ENCODE results near the gene HCN2. TPM values are rescaled to one million over a fixed set of nuclear protein-coding genes. Genes with fewer than 3 reads are reported as not detected.
"Not testable (repeated sequence)": the region's sequence is repeated elsewhere in the genome, so short reads cannot be mapped to it uniquely, and the experiment has no call there.

The HCN2 gene
- total RNA-seq, 1 experiment from 2014 or later: 4.6 TPM

GRCh38 chr19:603302-603639, 13.6 kb downstream of the HCN2 start:
- DNase-seq (ENCODE audit: low spot score): not testable (repeated sequence)

- not testable (repeated sequence) for DNase-seq (ENCODE audit: low spot score)
These were observed 14.1 kb downstream of the HCN2 start for GRCh38 chr19:603779-604178.

- DNase-seq (ENCODE audit: low spot score): no peak
These were observed 14.7 kb downstream of the HCN2 start for GRCh38 chr19:604355-604754.

GRCh38 chr19:605061-605971, 15.6 kb downstream of the HCN2 start:
- DNase-seq (ENCODE audit: low spot score): not testable (repeated sequence)

- DNase-seq (ENCODE audit: low spot score): no peak
These were observed 17.8 kb downstream of the HCN2 start for GRCh38 chr19:607301-608154.

- no peak for DNase-seq (ENCODE audit: low spot score)
These were observed 18.7 kb downstream of the HCN2 start for GRCh38 chr19:608155-609003.

GRCh38 chr19:609004-609346, 19.3 kb downstream of the HCN2 start:
- DNase-seq (ENCODE audit: low spot score): peak; percentile 80

GRCh38 chr19:610071-610800, 20.6 kb downstream of the HCN2 start:
- DNase-seq (ENCODE audit: low spot score): peak; percentile 56

GRCh38 chr19:610801-611480, 21.3 kb downstream of the HCN2 start:
- DNase-seq (ENCODE audit: low spot score): peak; percentile 94

- DNase-seq (ENCODE audit: low spot score): peak; percentile 99
These were observed 21.8 kb downstream of the HCN2 start for GRCh38 chr19:611481-611868.

- no peak for DNase-seq (ENCODE audit: low spot score)
These were observed 23.3 kb downstream of the HCN2 start for GRCh38 chr19:612941-613340.

- DNase-seq (ENCODE audit: low spot score): no peak
These were observed 24.3 kb downstream of the HCN2 start for GRCh38 chr19:613732-614567.

- DNase-seq (ENCODE audit: low spot score): no peak
These were observed 25.9 kb downstream of the HCN2 start for GRCh38 chr19:615619-616018.

- DNase-seq (ENCODE audit: low spot score): no peak
These were observed 26.5 kb downstream of the HCN2 start for GRCh38 chr19:616062-616700.

- DNase-seq (ENCODE audit: low spot score): no peak
These were observed 27.3 kb downstream of the HCN2 start for GRCh38 chr19:616747-617526.

GRCh38 chr19:617551-618246, 28.0 kb downstream of the HCN2 start:
- no peak for DNase-seq (ENCODE audit: low spot score)

- no peak for DNase-seq (ENCODE audit: low spot score)
These were observed 28.6 kb downstream of the HCN2 start for GRCh38 chr19:618247-618619.
